Measurements from ENCODE around the gene LXN.
"Not testable (repeated sequence)": the region's sequence is repeated elsewhere in the genome, so short reads cannot be mapped to it uniquely, and the experiment has no call there.

LXN gene, protein sequence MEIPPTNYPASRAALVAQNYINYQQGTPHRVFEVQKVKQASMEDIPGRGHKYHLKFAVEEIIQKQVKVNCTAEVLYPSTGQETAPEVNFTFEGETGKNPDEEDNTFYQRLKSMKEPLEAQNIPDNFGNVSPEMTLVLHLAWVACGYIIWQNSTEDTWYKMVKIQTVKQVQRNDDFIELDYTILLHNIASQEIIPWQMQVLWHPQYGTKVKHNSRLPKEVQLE

DNA sequence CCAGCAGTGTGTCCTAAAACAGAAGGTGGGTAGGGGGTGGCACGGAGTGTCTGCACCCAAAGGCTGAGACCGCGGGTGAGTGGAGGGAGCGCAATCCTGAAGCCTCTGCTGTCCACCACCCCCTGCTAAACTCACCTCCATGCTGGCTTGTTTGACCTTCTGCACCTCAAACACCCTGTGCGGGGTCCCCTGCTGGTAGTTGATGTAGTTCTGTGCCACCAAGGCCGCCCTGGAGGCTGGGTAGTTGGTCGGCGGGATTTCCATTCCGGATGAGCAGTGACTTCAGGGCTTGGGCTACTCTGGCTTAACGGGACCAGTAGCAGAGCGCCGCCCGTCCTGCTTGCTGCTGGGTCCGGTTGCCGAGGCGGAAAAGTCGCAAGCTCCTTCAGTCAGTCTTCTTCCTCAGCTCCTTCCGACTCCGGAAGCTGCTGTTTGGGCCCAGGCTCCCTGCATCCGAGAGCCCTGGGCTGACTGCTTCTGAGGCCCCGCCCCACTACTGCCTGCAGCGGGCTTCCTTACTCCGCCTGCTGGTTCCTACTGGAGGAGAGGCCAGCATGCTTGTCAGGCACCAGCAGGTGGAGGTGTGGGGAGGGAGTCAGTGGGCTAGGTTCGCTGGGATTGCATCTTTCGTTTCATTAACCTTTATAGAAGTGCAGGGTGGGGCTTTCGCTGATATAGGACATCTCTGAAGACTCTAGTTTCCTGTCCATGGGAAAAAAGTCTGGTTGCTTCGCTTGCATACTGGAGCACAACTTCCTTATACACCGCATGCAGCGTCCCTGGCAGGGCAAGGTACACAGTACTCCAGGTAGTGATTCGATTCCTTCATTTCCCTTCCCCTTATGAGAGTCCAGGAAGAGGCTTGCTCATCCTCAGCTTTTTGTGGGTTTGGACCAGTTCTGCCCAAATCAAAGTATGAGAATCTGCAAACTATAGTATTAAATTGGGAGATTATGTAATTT, at the start of gene LXN:
Gene LXN (minus strand): TSS at position 434 of the 962 bp plus-strand sequence. CDS start 170 bp downstream, at position 264.
- DNase-seq, result peak; percentile 73

- no peak for DNase-seq
Observed at GRCh38 chr3:158722108-158722507, 49.7 kb upstream of the LXN start.

DNA sequence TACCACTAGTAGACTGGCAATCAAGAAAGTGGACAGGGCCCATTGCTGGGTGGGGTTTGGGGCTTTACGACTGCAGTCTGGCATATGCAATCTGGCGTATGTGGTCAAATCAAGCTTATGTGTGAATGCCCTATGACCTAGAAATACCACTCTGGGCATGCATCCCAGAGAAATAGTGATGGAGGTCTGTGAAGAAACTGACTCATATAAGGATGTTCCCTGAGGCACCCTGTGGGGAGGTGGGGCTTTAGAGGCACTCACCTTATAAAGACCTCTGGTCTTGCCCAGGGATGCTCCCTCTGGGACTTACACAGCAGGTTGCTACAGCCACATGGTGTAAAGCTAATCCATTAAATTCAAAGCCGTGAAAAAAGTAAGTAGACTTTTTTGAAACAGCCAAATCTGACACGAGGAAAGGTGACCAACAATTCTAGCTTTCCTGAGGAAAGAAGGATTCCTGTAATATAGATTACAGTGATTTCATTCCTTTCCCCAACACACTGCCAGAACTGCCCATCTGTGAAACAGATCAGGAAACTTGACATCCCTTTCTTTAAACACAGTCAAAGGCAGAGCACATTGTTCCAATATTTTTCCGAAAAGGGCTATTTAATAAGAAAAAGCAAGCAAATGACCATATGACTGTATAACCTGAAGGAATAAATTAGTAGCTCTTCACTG, 46.2 kb upstream of the LXN start:
- DNase-seq, result no peak

GRCh38 chr3:158717576-158717975, 45.1 kb upstream of the LXN start:
- no peak for DNase-seq

DNA sequence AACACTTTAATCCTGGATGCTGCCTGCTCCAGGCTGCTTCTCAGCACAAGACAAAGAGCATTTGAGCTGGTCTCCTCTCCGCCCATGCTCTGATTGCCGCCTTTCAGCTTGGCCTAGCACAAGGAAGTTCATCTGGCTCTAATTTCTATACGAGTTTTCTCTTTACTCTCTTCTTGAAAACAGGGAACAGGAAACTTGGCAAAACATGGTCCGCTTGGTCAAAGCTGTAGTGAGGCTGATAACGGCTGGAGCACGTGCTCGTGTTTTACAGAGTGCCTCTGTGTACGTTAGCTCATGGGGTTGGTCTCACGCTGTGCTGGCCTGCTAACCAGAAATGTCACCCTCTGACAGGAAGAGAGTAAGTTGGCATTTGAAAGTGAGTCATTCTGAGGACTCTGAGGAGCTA, 40.6 kb upstream of the LXN start:
- DNase-seq, result no peak

DNA sequence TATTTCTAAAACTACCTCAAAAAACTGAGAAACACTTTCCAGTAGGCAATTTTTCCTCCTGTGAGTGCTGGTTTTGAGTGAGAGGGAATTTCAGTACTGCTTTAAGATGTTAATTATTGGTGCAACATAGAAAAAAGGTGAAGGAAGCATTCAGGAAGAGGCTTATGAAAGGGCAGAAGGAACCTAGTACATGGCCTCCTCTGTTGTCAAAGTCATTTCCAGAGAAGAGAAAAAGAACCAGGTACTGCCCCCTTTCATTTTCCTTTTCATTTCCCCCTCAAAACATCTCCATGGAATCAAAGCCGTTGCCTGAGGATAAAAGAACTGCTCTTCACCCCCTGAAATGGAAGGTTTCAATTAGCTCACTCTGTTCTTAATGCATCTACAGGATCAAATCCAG, 40.0 kb upstream of the LXN start:
- no peak for DNase-seq

DNA sequence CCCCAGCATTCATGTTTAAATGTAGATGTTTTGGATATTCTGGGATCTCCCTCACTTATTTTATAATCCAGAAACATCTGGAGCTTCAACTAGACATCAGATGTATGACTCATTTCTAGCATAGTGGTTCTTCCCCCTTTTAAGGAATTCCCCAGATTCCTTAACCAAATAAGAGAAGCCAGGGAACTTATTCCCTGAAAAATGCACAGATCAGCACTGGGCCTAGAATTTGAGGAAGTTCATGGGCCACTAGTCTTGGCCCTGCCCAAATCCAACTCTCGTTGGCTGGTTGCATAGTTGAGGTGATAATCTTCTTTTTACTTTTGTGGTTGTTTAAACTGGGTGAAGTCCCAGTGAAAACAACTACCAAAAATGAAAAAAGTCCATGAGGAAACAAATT, 39.4 kb upstream of the LXN start:
- no peak for DNase-seq

- no peak for DNase-seq
Observed at GRCh38 chr3:158710601-158711000, 38.2 kb upstream of the LXN start.

DNA sequence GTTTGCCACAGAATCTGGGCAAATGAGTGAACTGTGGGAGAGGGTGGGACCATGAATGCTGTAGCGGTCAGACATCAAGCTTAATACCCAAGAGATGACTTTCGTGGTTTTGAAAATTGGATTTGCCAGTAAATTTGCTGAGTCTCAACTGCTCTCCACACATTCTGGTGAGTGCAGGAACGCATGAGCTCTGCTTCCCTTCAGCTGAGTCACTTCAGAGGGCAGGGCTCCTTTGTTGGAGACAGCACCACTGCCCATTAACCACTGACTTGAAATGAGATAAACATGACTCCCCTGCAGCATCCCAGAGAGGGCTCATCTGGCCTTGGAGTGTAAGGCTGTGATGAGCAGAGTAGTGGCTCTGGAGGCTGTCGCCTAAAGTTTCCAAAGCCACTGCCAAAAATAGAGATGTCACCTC, 37.2 kb upstream of the LXN start:
- DNase-seq, result no peak

DNA sequence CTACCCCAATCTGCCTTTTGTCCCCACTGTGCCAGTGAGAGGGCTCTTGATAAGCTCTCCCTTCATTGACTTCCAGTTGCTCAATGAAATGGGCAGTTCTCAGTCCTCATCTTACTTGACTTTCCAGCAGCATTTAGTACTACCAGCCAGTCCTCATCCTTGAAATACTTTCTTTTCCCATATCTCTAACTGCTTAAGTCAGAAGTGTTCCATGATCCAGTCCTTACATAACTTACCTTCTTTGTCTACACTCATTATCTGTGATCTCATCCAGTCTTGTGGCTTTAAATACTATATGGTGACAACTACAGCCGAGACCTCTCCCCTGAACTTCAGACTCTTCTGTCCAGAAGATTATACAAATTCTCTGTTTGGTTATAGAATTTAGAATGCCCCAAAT, 31.1 kb upstream of the LXN start:
- DNase-seq, result no peak

DNA sequence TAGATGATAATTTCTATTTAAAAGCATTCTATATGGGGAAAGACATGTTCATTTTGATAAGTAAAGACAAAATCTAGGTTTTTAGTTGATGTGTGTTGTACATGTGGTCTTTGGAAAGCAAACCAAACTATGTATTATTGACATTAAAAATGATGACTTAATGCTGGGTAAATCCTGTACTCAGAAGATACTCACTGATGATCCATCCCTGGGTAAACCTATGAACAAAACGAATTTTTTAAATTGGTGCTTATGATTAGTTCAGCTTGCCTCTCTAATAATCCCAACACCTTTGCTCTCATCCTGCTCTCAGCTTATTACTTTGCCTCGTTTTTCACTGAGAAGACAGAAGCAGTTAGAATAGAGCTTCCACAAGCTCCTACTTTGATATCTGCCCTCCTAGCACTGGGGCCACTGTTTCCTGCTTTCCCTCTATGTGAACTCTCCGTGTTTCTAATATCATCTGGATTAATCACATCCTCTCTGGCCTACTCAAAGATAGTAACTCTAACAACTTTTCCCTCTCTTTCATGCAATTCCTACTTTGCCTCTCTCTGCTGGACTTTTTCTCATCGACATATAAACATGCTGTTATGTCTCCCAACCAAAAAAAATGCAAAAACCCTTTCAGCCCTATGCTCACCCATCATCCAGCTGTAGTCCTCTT, 30.5 kb upstream of the LXN start:
- no peak for DNase-seq

- no peak for DNase-seq
Observed at GRCh38 chr3:158701420-158702065, 29.1 kb upstream of the LXN start.

- no peak for DNase-seq
Observed at GRCh38 chr3:158700559-158700958, 28.1 kb upstream of the LXN start.

DNA sequence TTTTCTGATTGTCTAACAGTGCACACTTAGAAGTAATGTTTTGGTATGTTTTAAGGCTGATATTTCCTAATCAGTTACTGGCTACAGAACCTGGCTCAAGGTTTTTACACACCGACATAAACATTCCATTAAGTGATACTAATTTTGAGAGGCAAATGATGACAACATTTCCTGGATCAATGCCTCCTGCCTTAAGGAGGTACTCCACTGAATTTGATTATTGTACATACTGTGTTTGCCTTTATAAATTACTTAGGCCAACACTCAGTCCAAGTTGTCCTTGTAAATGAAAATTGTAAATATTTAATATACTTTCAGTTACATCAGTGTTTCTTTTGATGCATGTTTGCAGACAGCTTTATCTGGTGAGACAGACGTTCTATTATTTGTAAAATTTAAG, 24.2 kb upstream of the LXN start:
- DNase-seq, result no peak

DNA sequence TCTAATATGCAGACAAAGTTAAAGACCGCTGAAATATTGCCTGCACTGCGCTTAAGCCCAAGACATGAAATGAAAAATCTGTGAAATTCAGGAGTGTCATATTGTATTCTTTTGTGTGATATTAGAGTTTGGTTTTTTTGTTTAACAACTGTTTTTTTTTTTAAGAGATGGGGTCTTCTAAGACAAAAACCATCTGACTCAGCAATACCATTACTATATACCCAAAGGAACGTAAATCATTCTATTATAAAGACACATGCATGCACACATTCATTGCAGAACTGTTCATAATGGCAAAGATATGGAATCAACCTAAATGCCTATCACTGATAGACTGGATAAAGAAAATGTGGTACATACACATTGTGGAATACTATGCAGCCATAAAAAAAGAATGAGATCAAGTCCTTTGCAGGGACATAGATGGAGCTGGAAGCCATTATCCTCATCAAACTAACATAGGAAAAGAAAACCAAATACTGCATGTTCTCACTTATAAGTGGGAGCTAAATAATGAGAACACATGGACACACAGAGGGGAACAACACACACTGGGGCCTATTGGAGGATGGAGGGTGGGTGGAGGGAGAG, 21.5 kb upstream of the LXN start:
- DNase-seq, result not testable (repeated sequence)

DNA sequence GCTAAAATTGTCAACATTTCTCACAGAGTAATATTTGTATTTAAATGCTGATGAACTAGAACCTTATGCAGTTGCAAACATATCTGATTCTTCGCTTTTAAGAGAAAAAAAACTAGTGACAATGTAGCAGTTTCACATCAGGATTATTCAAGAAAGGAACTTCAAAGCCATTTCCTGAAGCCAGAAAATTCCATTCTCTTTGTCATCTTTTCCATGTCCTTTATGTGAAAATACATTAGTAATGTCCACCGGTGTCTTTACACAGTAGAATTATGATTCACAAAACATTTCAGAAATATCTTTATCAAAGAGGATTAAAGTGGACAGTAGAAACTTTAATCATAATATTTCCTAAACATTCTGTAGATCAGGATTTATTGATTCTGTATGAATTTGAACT, 12.7 kb upstream of the LXN start:
- DNase-seq, result no peak

- DNase-seq, result no peak
Observed at GRCh38 chr3:158683230-158683962, 10.9 kb upstream of the LXN start.

DNA sequence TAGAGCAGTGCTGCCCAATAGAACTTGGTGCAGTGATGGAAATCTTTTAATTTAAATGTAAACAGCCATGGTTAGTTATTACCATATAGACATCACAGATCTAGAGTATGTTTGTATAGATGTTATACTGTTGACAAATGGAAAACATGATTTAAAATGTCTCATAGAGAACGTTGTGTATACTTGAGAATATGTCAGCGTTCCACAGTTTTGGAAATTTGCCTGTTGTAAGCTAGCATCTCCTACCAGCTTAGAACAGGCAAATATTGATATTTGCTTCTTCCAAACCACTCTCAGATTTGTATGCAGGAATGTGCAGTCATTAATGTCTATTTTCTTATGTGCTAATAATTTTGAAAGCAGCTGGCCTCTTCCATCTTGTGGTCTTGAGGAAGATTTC, 8.4 kb upstream of the LXN start:
- DNase-seq, result no peak

DNA sequence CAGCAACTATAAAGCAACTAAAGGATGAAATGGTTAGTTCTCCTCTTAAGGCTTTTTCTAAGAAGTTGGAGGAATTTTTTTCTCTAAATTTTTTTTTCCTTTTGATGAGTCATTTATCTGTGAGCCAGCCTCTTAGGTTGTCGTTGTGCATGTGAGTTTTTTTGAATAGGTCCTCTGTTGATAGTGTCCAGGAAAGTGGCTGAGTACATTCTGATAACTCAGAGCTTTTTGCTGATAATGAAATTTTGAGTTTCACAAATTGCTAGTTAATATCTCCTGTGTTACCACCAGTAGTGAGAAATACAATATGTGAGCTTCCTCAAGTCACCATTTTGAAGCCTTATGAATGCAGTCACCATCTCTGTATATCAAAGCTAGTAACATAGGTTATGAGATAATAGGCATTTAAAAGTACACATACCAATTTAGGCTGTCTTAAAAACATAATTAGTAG, 7.1 kb upstream of the LXN start:
- DNase-seq, result no peak

- no peak for DNase-seq
Observed at GRCh38 chr3:158678687-158679086, 6.2 kb upstream of the LXN start.

GRCh38 chr3:158671821-158672214, 630 bp downstream of the LXN start:
- no peak for DNase-seq

Measured in activated CD4-positive, CD25-positive, alpha-beta regulatory T cell treated with anti-CD3 and anti-CD28 coated beads, Interleukin-2, amount 50 U/mL, for 72 hours (primary cell).